ENCODE data around the gene VRTN. TPM values are rescaled to one million over a fixed set of nuclear protein-coding genes. Genes with fewer than 3 reads are reported as not detected.
"Not testable (repeated sequence)": the region's sequence is repeated elsewhere in the genome, so short reads cannot be mapped to it uniquely, and the experiment has no call there.

VRTN gene
- total RNA-seq, 6 experiments from 2014 or later = not detected

GRCh38 chr14:74368441-74368840 lies 20.2 kb downstream of the VRTN start:
- intact Hi-C loops (cut with DNase I) = loop anchor here in 1 of 2 donors (10.0 kb wide), 1 partner anchor 106 kb away; no protein-coding TSS in a partner anchor
- Histone ChIP-seq H3K27ac (no peak overlapping the region), H3K36me3 (no peaks in the 10 kb centered on the region), H3K4me3 (no peak overlapping the region), H3K4me1 (no peaks in the 10 kb centered on the region), H3K9me3 (no peaks in the 10 kb centered on the region), H3K27me3 (no peaks in the 10 kb centered on the region)
- ATAC-seq (no peak), DNase-seq (no peak)
- WGBS (ENCODE audit: insufficient coverage, low coverage, low lambda C conversion rate, missing lambda C conversion rate) = 79% methylated on average over 8 of the region's 8 CpGs
- TF ChIP-seq CTCF (IDR thresholded peaks at IDR 0.05) = no peak
- no peak for TF ChIP-seq POLR2A (IDR thresholded peaks at IDR 0.05)

GRCh38 chr14:74377976-74378690 lies 29.9 kb downstream of the VRTN start:
- no peak for ATAC-seq
- H3K27ac ChIP-seq = no peak overlapping the region
- TF ChIP-seq CTCF (IDR thresholded peaks at IDR 0.05) = no peak
- TF ChIP-seq POLR2A (IDR thresholded peaks at IDR 0.05) = no peak

GRCh38 chr14:74380172-74380571 lies 31.9 kb downstream of the VRTN start:
- Histone ChIP-seq H3K9me3 (no peaks in the 10 kb centered on the region), H3K4me1 (no peaks in the 10 kb centered on the region), H3K27me3 (no peaks in the 10 kb centered on the region), H3K27ac (no peak overlapping the region), H3K36me3 (no peaks in the 10 kb centered on the region), H3K4me3 (no peak overlapping the region)
- 85% methylated on average over 9 of the region's 9 CpGs for WGBS (ENCODE audit: insufficient coverage, low coverage, low lambda C conversion rate, missing lambda C conversion rate)
- DNase-seq (no peak), ATAC-seq (no peak)
- intact Hi-C loops (cut with DNase I) = no loop called here
- TF ChIP-seq CTCF (IDR thresholded peaks at IDR 0.05) = no peak
- TF ChIP-seq POLR2A (IDR thresholded peaks at IDR 0.05) = no peak

More at GRCh38 chr14:74377976-74378690, 29.9 kb downstream of the VRTN start:
- Histone ChIP-seq H3K9me3 (no peaks in the 10 kb centered on the region), H3K36me3 (no peaks in the 10 kb centered on the region), H3K4me1 (no peaks in the 10 kb centered on the region), H3K27me3 (no peaks in the 10 kb centered on the region), H3K4me3 (no peak overlapping the region)
- intact Hi-C loops (cut with DNase I) = no loop called here
- WGBS (ENCODE audit: insufficient coverage, low coverage, low lambda C conversion rate, missing lambda C conversion rate) = 94% methylated on average over 16 of the region's 38 CpGs
- DNase-seq = no peak

- intact Hi-C loops (cut with DNase I) = no loop called here
- no peak for DNase-seq
- Histone ChIP-seq H3K4me1 (no peaks in the 10 kb centered on the region), H3K27me3 (no peaks in the 10 kb centered on the region), H3K36me3 (no peaks in the 10 kb centered on the region), H3K9me3 (no peaks in the 10 kb centered on the region), H3K4me3 (no peak overlapping the region), H3K27ac (no peak overlapping the region)
- TF ChIP-seq POLR2A (IDR thresholded peaks at IDR 0.05) = no peak
- TF ChIP-seq CTCF (IDR thresholded peaks at IDR 0.05) = no peak
- ATAC-seq = no peak
- WGBS (ENCODE audit: insufficient coverage, low coverage, low lambda C conversion rate, missing lambda C conversion rate) = 78% methylated on average over 6 of the region's 13 CpGs
Observed at GRCh38 chr14:74380845-74381244, 32.6 kb downstream of the VRTN start.

- H3K9me3 ChIP-seq; DNase-seq; H3K4me1 ChIP-seq; H3K36me3 ChIP-seq; intact Hi-C loops (cut with DNase I); H3K27me3 ChIP-seq; H3K27ac ChIP-seq; H3K4me3 ChIP-seq; ATAC-seq: not testable (repeated sequence)
- WGBS (ENCODE audit: insufficient coverage, low coverage, low lambda C conversion rate, missing lambda C conversion rate) = 46% methylated on average over 5 of the region's 10 CpGs
Observed at GRCh38 chr14:74381571-74381970, 33.3 kb downstream of the VRTN start.
